Non-pigmented ciliary epithelial cell (primary cell): ENCODE results near the gene C2CD5.
"Not testable (repeated sequence)": the region's sequence is repeated elsewhere in the genome, so short reads cannot be mapped to it uniquely, and the experiment has no call there.

Experiments used
- DNase-seq: peaks from one replicate; pipeline ENCODE4 v3.0.0-alpha.2; 2010; ENCODE audit warnings: low read depth

Gene C2CD5

GRCh38 chr12:22536346-22536945, 7.9 kb downstream of the C2CD5 start:
- no peak for DNase-seq

- no peak for DNase-seq
These were observed 8.9 kb downstream of the C2CD5 start for GRCh38 chr12:22535478-22535877.

GRCh38 chr12:22535038-22535437, 9.3 kb downstream of the C2CD5 start:
- no peak for DNase-seq

GRCh38 chr12:22533155-22533554, 11.2 kb downstream of the C2CD5 start:
- DNase-seq, result no peak

GRCh38 chr12:22532317-22532716, 12.0 kb downstream of the C2CD5 start:
- DNase-seq, result no peak

GRCh38 chr12:22531205-22531604, 13.1 kb downstream of the C2CD5 start:
- no peak for DNase-seq

GRCh38 chr12:22529281-22530060, 14.9 kb downstream of the C2CD5 start:
- no peak for DNase-seq

- no peak for DNase-seq
These were observed 16.3 kb downstream of the C2CD5 start for GRCh38 chr12:22527999-22528398.

- DNase-seq, result no peak
These were observed 17.5 kb downstream of the C2CD5 start for GRCh38 chr12:22526836-22527235.

GRCh38 chr12:22525426-22525825, 18.9 kb downstream of the C2CD5 start:
- no peak for DNase-seq

- DNase-seq, result no peak
These were observed 25.3 kb downstream of the C2CD5 start for GRCh38 chr12:22518998-22519397.

GRCh38 chr12:22518060-22518719, 26.2 kb downstream of the C2CD5 start:
- DNase-seq, result no peak

GRCh38 chr12:22514875-22515274, 29.5 kb downstream of the C2CD5 start:
- DNase-seq, result no peak

- no peak for DNase-seq
These were observed 38.5 kb downstream of the C2CD5 start for GRCh38 chr12:22505826-22506225.

GRCh38 chr12:22500100-22500499, 44.2 kb downstream of the C2CD5 start:
- no peak for DNase-seq

- no peak for DNase-seq
These were observed 44.9 kb downstream of the C2CD5 start for GRCh38 chr12:22499445-22499844.

GRCh38 chr12:22494319-22494718, 50.0 kb downstream of the C2CD5 start:
- DNase-seq, result no peak

GRCh38 chr12:22491034-22491433, 53.3 kb downstream of the C2CD5 start:
- no peak for DNase-seq

- no peak for DNase-seq
These were observed 55.9 kb downstream of the C2CD5 start for GRCh38 chr12:22488478-22488877.

- not testable (repeated sequence) for DNase-seq
These were observed 56.7 kb downstream of the C2CD5 start for GRCh38 chr12:22487683-22488082.

- DNase-seq, result no peak
These were observed 62.7 kb downstream of the C2CD5 start for GRCh38 chr12:22481547-22482104.

- not testable (repeated sequence) for DNase-seq
These were observed 63.5 kb downstream of the C2CD5 start for GRCh38 chr12:22480814-22481213.

- DNase-seq, result no peak
These were observed 64.3 kb downstream of the C2CD5 start for GRCh38 chr12:22480016-22480415.
